ENCODE measurements around the gene COX15. TPM values are rescaled to one million over a fixed set of nuclear protein-coding genes. Genes with fewer than 3 reads are reported as not detected.

COX15 gene
- total and polyA plus RNA-seq, 2 of the 8 experiments (the other 6 are each of a cell fraction or from before 2014, with no cell fraction given) = 17.5 to 36.6 TPM

DNA sequence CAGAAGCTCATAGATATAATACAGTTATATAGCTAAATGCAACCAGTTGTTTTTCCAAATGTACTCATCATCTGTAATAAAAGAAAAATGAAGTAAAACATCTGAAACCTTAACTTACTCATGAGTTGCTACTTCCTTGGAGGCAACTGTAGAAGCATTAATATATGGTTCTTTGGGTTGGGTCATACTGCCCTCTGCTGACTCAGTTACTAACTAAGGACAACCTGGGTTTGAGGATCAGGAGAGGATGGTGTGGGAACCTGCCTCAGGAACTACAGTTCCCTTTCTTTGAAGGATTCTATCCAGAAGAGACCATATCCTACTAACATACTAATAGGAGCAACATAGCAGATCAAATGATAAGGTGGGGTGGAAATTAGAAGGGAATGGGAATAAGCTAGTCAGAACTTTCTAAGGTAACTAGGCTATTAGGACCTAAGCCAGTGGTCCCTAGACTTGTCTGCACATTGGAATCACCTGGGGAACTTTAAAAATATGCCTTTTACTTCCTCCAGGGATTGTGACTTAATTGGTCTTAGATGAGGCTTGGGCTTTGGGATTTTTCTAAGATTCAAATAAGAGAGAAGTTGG is 20.7 kb downstream of the COX15 start:
- DNase-seq (ENCODE audit: low read depth in 1 of 2, low spot score in 2 of 2) = no peak
- POLR2A ChIA-PET (ENCODE audit: partially characterized antibody) = no interaction called here
- H2BK12ac ChIP-seq (ENCODE audit: low read depth, low read length) = no peak overlapping the region

More for the DNA sequence above, 20.7 kb downstream of the COX15 start:
- H4K20me1 ChIP-seq (replicated peaks in 1 of 2; ENCODE audit: control insufficient read depth in 1 of 2, insufficient read depth in 2 of 2, low read length in 2 of 2) = no peaks in the 10 kb centered on the region
- H2BK120ac ChIP-seq (replicated peaks; ENCODE audit: low read depth, low read length) = no peak overlapping the region
- H3K4me2 ChIP-seq (ENCODE audit: insufficient read depth in 1 of 2, low read depth in 2 of 2, low read length in 2 of 2) = no peak overlapping the region
- no peak overlapping the region for H4K91ac ChIP-seq (replicated peaks; ENCODE audit: insufficient read length, low read length)
- no peaks in the 10 kb centered on the region for H3K9me3 ChIP-seq (ENCODE audit: insufficient read depth in 2 of 2, low read depth in 1 of 2, low read length in 1 of 2)
- H4K5ac ChIP-seq (ENCODE audit: insufficient read length, low read depth, low read length) = no peak overlapping the region
- H4K8ac ChIP-seq (ENCODE audit: extremely low read depth, insufficient read depth, low read length) = no peak overlapping the region
- H2AFZ ChIP-seq (ENCODE audit: low read length) = no peak overlapping the region
- CTCF ChIA-PET (ENCODE audit: partially characterized antibody) = interaction anchor here (0.6 to 2.8 kb wide), 17 partner anchors 10 to 322 kb away, joined by 3 to 7 read pairs (median 4); partner anchors contain the start of genes COX15, CUTC, ENTPD7 and GOT1
- no peaks in the 10 kb centered on the region for H3K79me2 ChIP-seq (ENCODE audit: control insufficient read depth in 1 of 2, insufficient read depth in 2 of 2, low read length in 2 of 2)
- no peak overlapping the region for H3K9ac ChIP-seq (replicated peaks in 1 of 4; ENCODE audit: extremely low read depth in 1 of 4, low read depth in 3 of 4, low read length in 3 of 4)
- H3K23ac ChIP-seq (ENCODE audit: insufficient read length) = no peak overlapping the region
- no peak overlapping the region for H3K14ac ChIP-seq (ENCODE audit: insufficient read length)
- no peak overlapping the region for H3K56ac ChIP-seq (replicated peaks; ENCODE audit: insufficient read length, low read depth, low read length)
- H3K23me2 ChIP-seq (ENCODE audit: low read depth, low read length) = no peaks in the 10 kb centered on the region
- H3K4ac ChIP-seq (replicated peaks; ENCODE audit: insufficient read length, low read depth, low read length) = no peak overlapping the region
- H2AK5ac ChIP-seq (ENCODE audit: low read depth, low read length) = no peak overlapping the region
- FAIRE-seq = peak; percentile 7
- H3K4me3 ChIP-seq (ENCODE audit: extremely low read depth in 1 of 4, insufficient read depth in 2 of 4, low read depth in 3 of 4, low read length in 4 of 4) = no peak overlapping the region
- H3K18ac ChIP-seq (ENCODE audit: extremely low read depth, low read length) = no peak overlapping the region
- no peak overlapping the region for H2BK20ac ChIP-seq (ENCODE audit: low read length)
- no peak overlapping the region for H3K27ac ChIP-seq (ENCODE audit: low read depth, low read length)
- no peaks in the 10 kb centered on the region; the same call in 1 of the 2 replicates for H3K79me1 ChIP-seq (ENCODE audit: low read depth, low read length)
- no peak overlapping the region for H2BK15ac ChIP-seq (ENCODE audit: low read length)
- no peaks in the 10 kb centered on the region for H3K27me3 ChIP-seq (replicated peaks in 1 of 4; ENCODE audit: control insufficient read depth in 3 of 4, extremely low read depth in 1 of 4, insufficient read depth in 3 of 4, low read length in 3 of 4)
- H2BK5ac ChIP-seq (ENCODE audit: low read depth, low read length) = no peak overlapping the region
- H3K36me3 ChIP-seq (ENCODE audit: control insufficient read depth in 2 of 4, insufficient read depth in 4 of 4, low read length in 3 of 4) = peaks cover 1 to 39% (median 11%) of the 10 kb centered on the region in 4 experiments; a peak in 7 of 8 replicates
- H3K4me1 ChIP-seq (replicated peaks in 1 of 4; ENCODE audit: control insufficient read depth in 3 of 4, insufficient read depth in 4 of 4, low read length in 3 of 4) = no peaks in the 10 kb centered on the region
